HepG2 (cell line): Measurements from ENCODE around the gene PDIA5. TPM values are rescaled to one million over a fixed set of nuclear protein-coding genes. Genes with fewer than 3 reads are reported as not detected.
A peak's percentile ranks its signal among the peaks of the same experiment; 100 is the strongest.

Experiments
- FUBP1 ChIP-seq: sonication (generic); formaldehyde crosslinking; IDR thresholded peaks from 2 replicates; pipeline ENCODE4 v1.5.1; 2020; ENCODE audit warnings: missing genetic modification reagents, mild to moderate bottlenecking, borderline replicate concordance
- HNF4A ChIP-seq: sonication (generic); formaldehyde crosslinking; IDR thresholded peaks from 2 replicates; pipeline ENCODE4 v1.4.0; 2020; ENCODE audit warnings: missing genetic modification reagents
- IKZF4 ChIP-seq: sonication (generic); formaldehyde crosslinking; IDR thresholded peaks from 2 replicates; pipeline ENCODE4 v1.5.1; 2020; ENCODE audit warnings: borderline replicate concordance, mild to moderate bottlenecking, low read depth, missing genetic modification reagents; ENCODE audit errors: not compliant biosample characterization
- IRX3 ChIP-seq: sonication (generic); formaldehyde crosslinking; IDR thresholded peaks from 2 replicates; pipeline ENCODE4 v1.8.1; 2023; ENCODE audit warnings: mild to moderate bottlenecking, low read depth, missing genetic modification reagents, borderline replicate concordance
- KDM6A ChIP-seq: IDR thresholded peaks from 2 replicates; pipeline ENCODE4 v1.6.1; 2016; ENCODE audit warnings: low read depth
- MBNL3 ChIP-seq: fragments of 250-450 bp; sonication (Bioruptor Pico); conservative IDR thresholded peaks from 2 replicates; pipeline ENCODE4 v1.8.0; 2022; ENCODE audit warnings: mild to moderate bottlenecking, inconsistent platforms
- MEF2D ChIP-seq: sonication (generic); formaldehyde crosslinking; IDR thresholded peaks from 2 replicates; pipeline ENCODE4 v1.5.1; 2020; ENCODE audit warnings: mild to moderate bottlenecking, missing genetic modification reagents
- MTA3 ChIP-seq: sonication (generic); formaldehyde crosslinking; IDR thresholded peaks from 2 replicates; pipeline ENCODE4 v1.4.0; 2020; ENCODE audit warnings: missing genetic modification reagents
- MYPOP ChIP-seq: sonication (generic); formaldehyde crosslinking; IDR thresholded peaks from 2 replicates; pipeline ENCODE4 v1.8.1; 2023; ENCODE audit warnings: mild to moderate bottlenecking, moderate library complexity, missing genetic modification reagents
- NFE2L1 ChIP-seq: sonication (generic); formaldehyde crosslinking; IDR thresholded peaks from 2 replicates; pipeline ENCODE4 v1.4.0; 2020; ENCODE audit warnings: missing genetic modification reagents, mild to moderate bottlenecking, borderline replicate concordance
- NFYB ChIP-seq: sonication (generic); formaldehyde crosslinking; IDR thresholded peaks from 2 replicates; pipeline ENCODE4 v1.4.0; 2020; ENCODE audit warnings: missing genetic modification reagents
- POGK ChIP-seq: sonication (generic); formaldehyde crosslinking; conservative IDR thresholded peaks from 2 replicates; pipeline ENCODE4 v1.8.0; 2022; ENCODE audit warnings: mild to moderate bottlenecking, moderate library complexity, missing genetic modification reagents
- POLR2AphosphoS5 ChIP-seq: IDR thresholded peaks from 2 replicates; pipeline ENCODE4 v1.6.1; 2012; ENCODE audit warnings: low read depth, low read length
- SOX5 ChIP-seq: IDR thresholded peaks from 2 replicates; pipeline ENCODE4 v1.6.1; 2016; ENCODE audit warnings: borderline replicate concordance
- ZNF20 ChIP-seq: sonication (generic); formaldehyde crosslinking; IDR thresholded peaks from 2 replicates; pipeline ENCODE4 v1.4.0; 2020; ENCODE audit warnings: mild to moderate bottlenecking, moderate library complexity, missing genetic modification reagents
- ZNF335 ChIP-seq: sonication (generic); formaldehyde crosslinking; IDR thresholded peaks from 2 replicates; pipeline ENCODE4 v1.4.0; 2020; ENCODE audit warnings: missing genetic modification reagents
- ZNF510 ChIP-seq: sonication (generic); formaldehyde crosslinking; IDR thresholded peaks from 2 replicates; pipeline ENCODE4 v1.4.0; 2020; ENCODE audit warnings: low read depth, mild to moderate bottlenecking, missing genetic modification reagents
- ZNF550 ChIP-seq: sonication (generic); formaldehyde crosslinking; IDR thresholded peaks from 2 replicates; pipeline ENCODE4 v1.4.0; 2020; ENCODE audit warnings: mild to moderate bottlenecking, missing genetic modification reagents, borderline replicate concordance
- ZNF577 ChIP-seq: sonication (generic); formaldehyde crosslinking; IDR thresholded peaks from 2 replicates; pipeline ENCODE4 v1.4.0; 2020; ENCODE audit warnings: mild to moderate bottlenecking, low read depth, missing genetic modification reagents, borderline replicate concordance
- ZNF646 ChIP-seq: sonication (generic); formaldehyde crosslinking; IDR thresholded peaks from 2 replicates; pipeline ENCODE4 v1.9.0; 2021; ENCODE audit warnings: mild to moderate bottlenecking, missing genetic modification reagents
- polyA plus RNA-seq, 8 experiments: library from polyadenylated mRNA; depleted of rRNA in 3 of 8; stranded (reverse) in 7 of 8; unstranded in 1 of 8; fragments of >200 nt; fragmentation: Illumina TruSeq in 4 of 8; extraction: Trizol in 4 of 8; gene quantifications; 2 replicates each; pipeline versions ENCODE4 v1.2.1 to v1.2.3, GENCODE V29; 2011 to 2016; ENCODE audit warnings: low read depth in 4 of 8, missing spikeins in 1 of 8, mixed read lengths in 1 of 8; ENCODE audit not compliant: insufficient read depth in 1 of 8
- total RNA-seq, 5 experiments: library from RNA; depleted of rRNA; stranded (reverse); fragments of >200 nt; fragmentation: Illumina TruSeq; extraction: Trizol; gene quantifications; 2 replicates each; pipeline ENCODE4 v1.2.3, GENCODE V29; 2016; ENCODE audit warnings: low read depth in 1 of 5

Gene PDIA5
- total and polyA plus RNA-seq, 2 of the 13 experiments (the other 11 are each of a cell fraction or from before 2014, with no cell fraction given), result 51.3 to 74.3 TPM

- no peak for TF ChIP-seq POGK (CRISPR knock-in tag)
- TF ChIP-seq MTA3 (CRISPR knock-in tag), result no peak
- no peak for TF ChIP-seq MYPOP (CRISPR knock-in tag)
- no peak for TF ChIP-seq ZNF646 (CRISPR knock-in tag)
- TF ChIP-seq ZNF335 (CRISPR knock-in tag), result no peak
- TF ChIP-seq POLR2AphosphoS5, result no peak
- no peak for TF ChIP-seq ZNF577 (CRISPR knock-in tag)
- no peak for TF ChIP-seq FUBP1
- TF ChIP-seq IRX3 (CRISPR knock-in tag), result no peak
- TF ChIP-seq SOX5 (CRISPR knock-in tag), result no peak
- TF ChIP-seq NFE2L1 (CRISPR knock-in tag), result no peak
- peak; percentile 77 for TF ChIP-seq HNF4A (CRISPR knock-in tag)
- peak; percentile 63; the same call in 1 of the 2 replicates for TF ChIP-seq KDM6A (CRISPR knock-in tag)
- TF ChIP-seq ZNF510 (CRISPR knock-in tag), result no peak
- TF ChIP-seq MBNL3 (CRISPR knock-in tag), result no peak
- no peak for TF ChIP-seq MEF2D
- no peak for TF ChIP-seq ZNF20 (CRISPR knock-in tag)
- no peak for TF ChIP-seq ZNF550
- TF ChIP-seq IKZF4 (CRISPR knock-in tag), result no peak
- TF ChIP-seq NFYB (CRISPR knock-in tag), result no peak
Observed at GRCh38 chr3:123084738-123085237, 18.0 kb downstream of the PDIA5 start (continued).
